Tibial nerve (tissue), 4 donors: ENCODE data around the gene GTF2H4.

Experiments used
- CTCF ChIP-seq, 5 experiments: fragments of 200-600 bp in 3 of 5; fragments of 450-650 bp in 2 of 5; sonication (generic) in 3 of 5; IDR thresholded peaks; one replicate each; pipeline ENCODE4 v1.5.1; 2016 to 2019; ENCODE audit warnings: antibody characterized with exemption in 5 of 5, mild to moderate bottlenecking in 3 of 5, moderate library complexity in 2 of 5
- EP300 ChIP-seq, 2 donors: sonication (generic); formaldehyde crosslinking; IDR thresholded peaks; one replicate each; pipeline ENCODE4 v1.6.1; 2017; ENCODE audit warnings: antibody characterized with exemption in 2 of 2, mild to moderate bottlenecking in 1 of 2
- POLR2A ChIP-seq, 2 donors: fragments of 450-650 bp; IDR thresholded peaks; one replicate each; pipeline ENCODE4 v1.6.1; 2017; ENCODE audit warnings: antibody characterized with exemption in 2 of 2, mild to moderate bottlenecking in 2 of 2, moderate library complexity in 2 of 2

- no peak for TF ChIP-seq CTCF (IDR thresholded peaks at IDR 0.05)
- no peak for TF ChIP-seq POLR2A (IDR thresholded peaks at IDR 0.05)
- TF ChIP-seq EP300 (IDR thresholded peaks at IDR 0.05) = no peak
Observed at GRCh38 chr6:30957716-30958115, 49.7 kb downstream of the GTF2H4 start.
